ENCODE results near the gene GLOD5. TPM values are rescaled to one million over a fixed set of nuclear protein-coding genes. Genes with fewer than 3 reads are reported as not detected.

GLOD5 gene
- polyA plus RNA-seq, 1 donor from 2014 or later, result not detected

DNA sequence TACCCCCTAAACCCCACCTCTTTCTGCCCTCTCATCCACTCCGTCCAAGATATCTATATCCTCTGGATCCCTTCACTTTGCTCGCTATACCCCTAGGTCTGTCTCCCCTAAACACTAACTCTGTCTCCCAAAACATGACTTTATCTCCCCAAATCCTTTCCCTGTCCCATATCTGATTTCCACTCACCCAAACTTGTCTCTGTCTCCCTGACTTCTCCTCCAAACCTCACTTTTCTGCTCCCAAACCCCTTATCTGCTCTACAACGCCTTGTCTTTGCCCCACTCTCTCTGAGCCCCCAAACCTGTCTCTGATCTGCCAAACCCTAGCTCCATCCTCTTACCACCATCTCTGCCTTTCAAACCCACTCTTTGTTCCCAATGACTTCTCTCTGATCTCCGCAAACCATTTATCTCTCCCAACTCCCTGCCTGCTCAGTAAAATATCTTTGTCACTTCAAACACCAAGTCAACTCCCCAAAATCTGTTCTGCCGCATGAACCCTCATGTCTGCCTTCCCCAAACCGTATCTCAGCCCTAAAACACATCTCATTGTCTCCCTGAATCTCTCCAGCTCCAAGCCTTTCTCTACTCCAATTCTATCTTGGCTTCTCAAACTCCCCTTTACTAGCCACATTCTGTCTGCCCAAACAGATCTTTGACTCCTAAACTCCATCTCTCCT is 25.4 kb downstream of the GLOD5 start:
- TF ChIP-seq MXI1 (conservative IDR thresholded peaks at IDR 0.05; ENCODE audit: poor library complexity, severe bottlenecking), result no peak
- TF ChIP-seq POLR2AphosphoS5 (IDR thresholded peaks at IDR 0.05), result no peak
- TF ChIP-seq REST (IDR thresholded peaks at IDR 0.05; ENCODE audit: borderline replicate concordance), result no peak
- no peak for TF ChIP-seq SMC3 (conservative IDR thresholded peaks at IDR 0.05; ENCODE audit: poor library complexity)
- no peak for TF ChIP-seq EZH2 (IDR thresholded peaks at IDR 0.05; ENCODE audit: borderline replicate concordance, insufficient read depth, low read length, poor library complexity, severe bottlenecking)
- no peak for TF ChIP-seq EP300 (conservative IDR thresholded peaks at IDR 0.05; ENCODE audit: poor library complexity, severe bottlenecking)
- TF ChIP-seq, protein P1, sequence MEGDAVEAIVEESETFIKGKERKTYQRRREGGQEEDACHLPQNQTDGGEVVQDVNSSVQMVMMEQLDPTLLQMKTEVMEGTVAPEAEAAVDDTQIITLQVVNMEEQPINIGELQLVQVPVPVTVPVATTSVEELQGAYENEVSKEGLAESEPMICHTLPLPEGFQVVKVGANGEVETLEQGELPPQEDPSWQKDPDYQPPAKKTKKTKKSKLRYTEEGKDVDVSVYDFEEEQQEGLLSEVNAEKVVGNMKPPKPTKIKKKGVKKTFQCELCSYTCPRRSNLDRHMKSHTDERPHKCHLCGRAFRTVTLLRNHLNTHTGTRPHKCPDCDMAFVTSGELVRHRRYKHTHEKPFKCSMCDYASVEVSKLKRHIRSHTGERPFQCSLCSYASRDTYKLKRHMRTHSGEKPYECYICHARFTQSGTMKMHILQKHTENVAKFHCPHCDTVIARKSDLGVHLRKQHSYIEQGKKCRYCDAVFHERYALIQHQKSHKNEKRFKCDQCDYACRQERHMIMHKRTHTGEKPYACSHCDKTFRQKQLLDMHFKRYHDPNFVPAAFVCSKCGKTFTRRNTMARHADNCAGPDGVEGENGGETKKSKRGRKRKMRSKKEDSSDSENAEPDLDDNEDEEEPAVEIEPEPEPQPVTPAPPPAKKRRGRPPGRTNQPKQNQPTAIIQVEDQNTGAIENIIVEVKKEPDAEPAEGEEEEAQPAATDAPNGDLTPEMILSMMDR (IDR thresholded peaks at IDR 0.05; ENCODE audit: poor library complexity, severe bottlenecking), result no peak
- no peak for TF ChIP-seq RAD21 (conservative IDR thresholded peaks at IDR 0.05)
- no peak for TF ChIP-seq TAF1 (IDR thresholded peaks at IDR 0.05; ENCODE audit: low read depth)
- Histone ChIP-seq H3K9me3 (ENCODE audit: low read length) (no peaks in the 10 kb centered on the region), H3K79me2 (replicated peaks; ENCODE audit: insufficient read depth, low read length) (no peaks in the 10 kb centered on the region)

DNA sequence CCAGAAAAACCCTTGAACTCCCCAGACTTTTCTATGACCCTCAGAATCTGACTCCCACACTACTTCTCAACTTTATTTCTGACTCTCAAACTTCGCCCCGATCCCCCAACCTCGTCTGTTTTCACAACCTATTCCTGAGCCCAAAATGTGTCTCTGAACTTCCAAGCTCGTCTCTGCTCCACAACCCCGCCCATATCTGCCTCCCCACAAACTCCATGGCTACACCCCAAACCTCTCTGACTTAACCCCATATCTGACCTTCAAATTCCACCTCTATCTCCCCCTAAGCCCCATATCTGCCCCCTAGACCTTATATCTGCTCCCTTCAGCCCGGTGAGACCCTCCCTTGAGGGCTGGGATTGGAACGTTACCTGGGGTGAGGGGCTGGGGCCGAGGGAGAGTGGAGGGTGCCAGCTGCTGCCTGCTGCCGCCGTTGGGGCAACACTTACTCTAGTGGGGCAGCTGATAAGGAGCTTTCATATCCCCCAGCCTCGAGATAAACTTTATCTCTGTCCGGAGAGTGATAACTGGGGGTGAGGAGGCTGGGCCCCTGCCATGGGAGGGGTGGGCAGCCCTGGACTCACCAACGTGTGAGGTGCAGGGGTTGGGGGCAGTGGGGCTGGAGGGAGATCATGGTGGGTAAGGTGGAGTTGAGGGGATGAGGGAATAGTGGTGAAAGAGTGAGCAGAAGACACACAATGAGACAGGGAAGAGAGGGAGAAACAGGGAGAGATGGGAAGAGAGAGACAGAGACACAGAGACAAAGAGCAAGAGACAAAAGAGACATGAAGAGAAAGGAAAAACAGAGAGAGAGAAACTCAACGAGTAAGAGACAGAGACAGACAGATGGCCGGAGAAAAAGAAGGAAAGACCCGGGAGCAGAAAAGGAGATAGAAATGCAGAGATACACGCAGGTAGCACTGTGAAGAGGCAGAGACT is 26.2 kb downstream of the GLOD5 start:
- Histone ChIP-seq H2AFZ (ENCODE audit: low read depth, low read length) (no peak overlapping the region), H3F3A (ENCODE audit: insufficient read depth, low read length, poor library complexity, severe bottlenecking) (no peaks in the 10 kb centered on the region), H3K79me2 (replicated peaks; ENCODE audit: insufficient read depth, low read length) (no peaks in the 10 kb centered on the region), H3K36me3 (ENCODE audit: insufficient read depth, low read length) (no peaks in the 10 kb centered on the region), H3K27ac (ENCODE audit: low read length) (no peak overlapping the region), H3K27me3 (ENCODE audit: insufficient read depth, low read depth, low read length) (no peaks in the 10 kb centered on the region), H3K4me3 (ENCODE audit: low read length) (no peak overlapping the region), H3K4me2 (ENCODE audit: low read length) (no peak overlapping the region), H4K20me1 (ENCODE audit: insufficient read depth) (no peaks in the 10 kb centered on the region), H3K9me2 (ENCODE audit: insufficient read depth, low read length) (no peaks in the 10 kb centered on the region), H3K9ac (ENCODE audit: low read length) (no peak overlapping the region), H3K9me3 (ENCODE audit: low read length) (no peaks in the 10 kb centered on the region)
- TF ChIP-seq REST (IDR thresholded peaks at IDR 0.05; ENCODE audit: borderline replicate concordance), result no peak
- TF ChIP-seq RAD21 (conservative IDR thresholded peaks at IDR 0.05), result no peak
- no peak for TF ChIP-seq TAF1 (IDR thresholded peaks at IDR 0.05; ENCODE audit: low read depth)
- no peak for TF ChIP-seq POLR2AphosphoS5 (IDR thresholded peaks at IDR 0.05)
- no peak for TF ChIP-seq EZH2 (IDR thresholded peaks at IDR 0.05; ENCODE audit: borderline replicate concordance, insufficient read depth, low read length, poor library complexity, severe bottlenecking)
- TF ChIP-seq EP300 (conservative IDR thresholded peaks at IDR 0.05; ENCODE audit: poor library complexity, severe bottlenecking), result no peak
- TF ChIP-seq MXI1 (conservative IDR thresholded peaks at IDR 0.05; ENCODE audit: poor library complexity, severe bottlenecking), result no peak
- TF ChIP-seq, protein P1 (IDR thresholded peaks at IDR 0.05; ENCODE audit: poor library complexity, severe bottlenecking), result no peak
- no peak for TF ChIP-seq SMC3 (conservative IDR thresholded peaks at IDR 0.05; ENCODE audit: poor library complexity)

More for the DNA sequence above, 25.4 kb downstream of the GLOD5 start:
- no peaks in the 10 kb centered on the region for H3K9me2 ChIP-seq (ENCODE audit: insufficient read depth, low read length)
- H3K27me3 ChIP-seq (ENCODE audit: insufficient read depth, low read depth, low read length), result no peaks in the 10 kb centered on the region
- H2AFZ ChIP-seq (ENCODE audit: low read depth, low read length), result no peak overlapping the region
- H3K9ac ChIP-seq (ENCODE audit: low read length), result no peak overlapping the region
- no peaks in the 10 kb centered on the region for H3F3A ChIP-seq (ENCODE audit: insufficient read depth, low read length, poor library complexity, severe bottlenecking)
- H4K20me1 ChIP-seq (ENCODE audit: insufficient read depth), result no peaks in the 10 kb centered on the region
- no peaks in the 10 kb centered on the region for H3K36me3 ChIP-seq (ENCODE audit: insufficient read depth, low read length)
- H3K4me3 ChIP-seq (ENCODE audit: low read length), result no peak overlapping the region
- no peak overlapping the region for H3K4me2 ChIP-seq (ENCODE audit: low read length)
- H3K27ac ChIP-seq (ENCODE audit: low read length), result no peak overlapping the region

Data from neural cell (in vitro differentiated cells).